ENCODE data around the gene HCFC1R1. TPM values are rescaled to one million over a fixed set of nuclear protein-coding genes. Genes with fewer than 3 reads are reported as not detected.

Gene HCFC1R1
- total and polyA plus RNA-seq, 2 experiments from 2014 or later = 30.2 to 192 TPM

- no peak overlapping the region for H3K27ac ChIP-seq (ENCODE audit: low read depth)
- TF ChIP-seq ETS1 (IDR thresholded peaks at IDR 0.05) = no peak
- TF ChIP-seq STAT1 (IDR thresholded peaks at IDR 0.05; ENCODE audit: unreplicated experiment) = no peak
- no peak for TF ChIP-seq ZNF331 (CRISPR knock-in tag; IDR thresholded peaks at IDR 0.05; ENCODE audit: low read depth)
- TF ChIP-seq CTCF (conservative IDR thresholded peaks at IDR 0.05; ENCODE audit: low read depth in 2 of 2) = no peak
- no peak for TF ChIP-seq EZH2phosphoT487 (IDR thresholded peaks at IDR 0.05; ENCODE audit: unreplicated experiment)
- TF ChIP-seq CREB1 (CRISPR knock-in tag; IDR thresholded peaks at IDR 0.05; ENCODE audit: low read depth) = no peak
- no peak for TF ChIP-seq POLR2AphosphoS5 (IDR thresholded peaks at IDR 0.05; ENCODE audit: low read depth)
- TF ChIP-seq ZNF114 (CRISPR knock-in tag; IDR thresholded peaks at IDR 0.05) = no peak
- no peak for TF ChIP-seq EZH2 (IDR thresholded peaks at IDR 0.05; ENCODE audit: low read depth, unreplicated experiment)
Measured at GRCh38 chr16:2975161-2975795, 48.5 kb downstream of the HCFC1R1 start.

GRCh38 chr16:2974319-2975056 lies 49.3 kb downstream of the HCFC1R1 start:
- Histone ChIP-seq H3K4me2 (no peak overlapping the region), H4K20me1 (replicated peaks; ENCODE audit: insufficient read depth) (peaks cover 18% of the 10 kb centered on the region), H3K4me1 (ENCODE audit: insufficient read depth) (no peaks in the 10 kb centered on the region; the same call in 1 of the 2 replicates), H3K9me2 (ENCODE audit: insufficient read depth) (no peaks in the 10 kb centered on the region), H3F3A (replicated peaks; ENCODE audit: low read depth) (peaks cover 19% of the 10 kb centered on the region), H3K27ac (ENCODE audit: low read depth) (no peak overlapping the region), H3K79me2 (replicated peaks; ENCODE audit: insufficient read depth) (peaks cover 9% of the 10 kb centered on the region; the same call in 1 of the 2 replicates), H3K36me3 (ENCODE audit: insufficient read depth) (0 out of 2 replicates have a peak, but pooled peaks cover 3% of the 10 kb centered on the region), H2AFZ (no peak overlapping the region), H3K4me3 (no peak overlapping the region), H3K27me3 (ENCODE audit: insufficient read depth) (no peaks in the 10 kb centered on the region)
- H3K27ac Mint-ChIP-seq = no peak overlapping the region
- no peaks in the 10 kb centered on the region for H3K9me3 Mint-ChIP-seq
- H3K4me3 Mint-ChIP-seq = no peak overlapping the region
- peaks cover 15% of the 10 kb centered on the region; the same call in 2 of the 3 replicates for H3K4me1 Mint-ChIP-seq
- H3K36me3 Mint-ChIP-seq (ENCODE audit: low read depth) = peaks cover 37% of the 10 kb centered on the region
- no peak for DNase-seq (ENCODE audit: low spot score)
- H3K27me3 Mint-ChIP-seq (ENCODE audit: insufficient read depth, low read depth, poor library complexity) = peaks cover 23% of the 10 kb centered on the region
- ATAC-seq = no peak
- TF ChIP-seq REST (IDR thresholded peaks at IDR 0.05; ENCODE audit: unreplicated experiment) (no peak), ZNF331 (CRISPR knock-in tag; IDR thresholded peaks at IDR 0.05; ENCODE audit: low read depth) (no peak), CREB1 (CRISPR knock-in tag; IDR thresholded peaks at IDR 0.05; ENCODE audit: low read depth) (no peak), CTCF (conservative IDR thresholded peaks at IDR 0.05; ENCODE audit: low read depth in 2 of 2) (no peak)

More at GRCh38 chr16:2975161-2975795, 48.5 kb downstream of the HCFC1R1 start:
- no peak overlapping the region for H3K4me2 ChIP-seq
- H3K27ac Mint-ChIP-seq = no peak overlapping the region
- H3K36me3 ChIP-seq (ENCODE audit: insufficient read depth) = 0 out of 2 replicates have a peak, but pooled peaks cover 3% of the 10 kb centered on the region
- no peak overlapping the region for H3K4me3 Mint-ChIP-seq
- peaks cover 37% of the 10 kb centered on the region for H3K36me3 Mint-ChIP-seq (ENCODE audit: low read depth)
- peaks cover 24% of the 10 kb centered on the region for H3K27me3 Mint-ChIP-seq (ENCODE audit: insufficient read depth, low read depth, poor library complexity)
- peaks cover 14% of the 10 kb centered on the region for H3K79me2 ChIP-seq (replicated peaks; ENCODE audit: insufficient read depth)
- peaks cover 18% of the 10 kb centered on the region for H3F3A ChIP-seq (replicated peaks; ENCODE audit: low read depth)
- peaks cover 17% of the 10 kb centered on the region for H4K20me1 ChIP-seq (replicated peaks; ENCODE audit: insufficient read depth)
- DNase-seq (ENCODE audit: low spot score) = no peak
- H3K4me1 Mint-ChIP-seq = peaks cover 15% of the 10 kb centered on the region; the same call in 2 of the 3 replicates
- no peaks in the 10 kb centered on the region; the same call in 1 of the 2 replicates for H3K4me1 ChIP-seq (ENCODE audit: insufficient read depth)
- no peaks in the 10 kb centered on the region for H3K9me2 ChIP-seq (ENCODE audit: insufficient read depth)
- no peak for ATAC-seq
- no peaks in the 10 kb centered on the region for H3K9me3 Mint-ChIP-seq
- no peak overlapping the region for H3K4me3 ChIP-seq
- H2AFZ ChIP-seq = no peak overlapping the region
- no peaks in the 10 kb centered on the region for H3K27me3 ChIP-seq (ENCODE audit: insufficient read depth)

Measured in GM23338 (cell line).